HepG2 (cell line): Measurements from ENCODE around the gene SLX9. TPM values are rescaled to one million over a fixed set of nuclear protein-coding genes. Genes with fewer than 3 reads are reported as not detected.

Experiments used
- ISL2 ChIP-seq: sonication (generic); formaldehyde crosslinking; IDR thresholded peaks from 2 replicates; pipeline ENCODE4 v1.5.0; 2020; ENCODE audit warnings: missing genetic modification reagents
- NR2F6 ChIP-seq, 2 experiments: IDR thresholded peaks; 2 replicates each; pipeline ENCODE4 v1.6.1; 2016; ENCODE audit warnings: antibody characterized with exemption in 1 of 2, mild to moderate bottlenecking in 1 of 2
- PATZ1 ChIP-seq: sonication (generic); formaldehyde crosslinking; IDR thresholded peaks from 2 replicates; pipeline ENCODE4 v1.4.0; 2020; ENCODE audit warnings: missing genetic modification reagents
- PPARG ChIP-seq: conservative IDR thresholded peaks from 2 replicates; pipeline ENCODE4 v1.6.1; 2016; ENCODE audit warnings: missing biosample characterization, missing genetic modification reagents
- RARA ChIP-seq: IDR thresholded peaks from 2 replicates; pipeline ENCODE4 v1.6.1; 2016; ENCODE audit warnings: missing genetic modification reagents, missing compliant biosample characterization
- RCOR2 ChIP-seq: IDR thresholded peaks from 2 replicates; pipeline ENCODE4 v1.6.1; 2016; ENCODE audit warnings: missing biosample characterization, missing genetic modification reagents
- RNF219 ChIP-seq: sonication (generic); formaldehyde crosslinking; IDR thresholded peaks from 2 replicates; pipeline ENCODE4 v1.5.0; 2020; ENCODE audit warnings: mild to moderate bottlenecking, missing genetic modification reagents
- RXRA ChIP-seq: sonication (generic); formaldehyde crosslinking; IDR thresholded peaks from 2 replicates; pipeline ENCODE4 v1.5.1; 2020; ENCODE audit warnings: missing genetic modification reagents
- RXRB ChIP-seq: IDR thresholded peaks from 2 replicates; pipeline ENCODE4 v1.6.1; 2016; ENCODE audit warnings: borderline replicate concordance, missing genetic modification reagents, missing compliant biosample characterization
- ZBTB4 ChIP-seq: sonication (generic); formaldehyde crosslinking; IDR thresholded peaks from 2 replicates; pipeline ENCODE4 v1.4.0; 2020; ENCODE audit warnings: missing genetic modification reagents, mild to moderate bottlenecking, borderline replicate concordance
- ZNF18 ChIP-seq: sonication (generic); formaldehyde crosslinking; IDR thresholded peaks from 2 replicates; pipeline ENCODE4 v1.8.0; 2022; ENCODE audit warnings: mild to moderate bottlenecking, missing genetic modification reagents; ENCODE audit not compliant: insufficient replicate concordance
- ZNF296 ChIP-seq: sonication (generic); formaldehyde crosslinking; conservative IDR thresholded peaks from 2 replicates; pipeline ENCODE4 v1.5.0; 2020; ENCODE audit warnings: mild to moderate bottlenecking, missing genetic modification reagents
- ZNF687 ChIP-seq: sonication (generic); formaldehyde crosslinking; IDR thresholded peaks from 2 replicates; pipeline ENCODE4 v1.5.1; 2020; ENCODE audit warnings: mild to moderate bottlenecking, missing genetic modification reagents, moderate library complexity
- polyA plus RNA-seq, 8 experiments: library from polyadenylated mRNA; depleted of rRNA in 3 of 8; stranded (reverse) in 7 of 8; unstranded in 1 of 8; fragments of >200 nt; fragmentation: Illumina TruSeq in 4 of 8; extraction: Trizol in 4 of 8; gene quantifications; 2 replicates each; pipeline versions ENCODE4 v1.2.1 to v1.2.3, GENCODE V29; 2011 to 2016; ENCODE audit warnings: low read depth in 4 of 8, missing spikeins in 1 of 8, mixed read lengths in 1 of 8; ENCODE audit not compliant: insufficient read depth in 1 of 8
- total RNA-seq, 5 experiments: library from RNA; depleted of rRNA; stranded (reverse); fragments of >200 nt; fragmentation: Illumina TruSeq; extraction: Trizol; gene quantifications; 2 replicates each; pipeline ENCODE4 v1.2.3, GENCODE V29; 2016; ENCODE audit warnings: low read depth in 1 of 5

The SLX9 gene
- total and polyA plus RNA-seq, 2 of the 13 experiments (the other 11 are each of a cell fraction or from before 2014, with no cell fraction given): 21.0 to 47.1 TPM

GRCh38 chr21:45002381-45003204 lies 62.8 kb downstream of the SLX9 start (continued):
- TF ChIP-seq NR2F6 (IDR thresholded peaks at IDR 0.05) (no peak), NR2F6 (CRISPR knock-in tag; IDR thresholded peaks at IDR 0.05) (peak; percentile 47), ISL2 (no peak), ZNF687 (CRISPR knock-in tag) (peak; percentile 35), ZNF18 (CRISPR knock-in tag) (peak; percentile 50), RCOR2 (no peak), ZBTB4 (CRISPR knock-in tag) (0 out of 2 replicates have a peak, but pooled peaks have one; percentile 35), PATZ1 (CRISPR knock-in tag) (no peak), RXRA (CRISPR knock-in tag) (0 out of 2 replicates have a peak, but pooled peaks have one; percentile 7), ZNF296 (CRISPR knock-in tag) (peak; percentile 86; the same call in 1 of the 2 replicates), RXRB (CRISPR knock-in tag) (0 out of 2 replicates have a peak, but pooled peaks have one; percentile 12), RNF219 (CRISPR knock-in tag) (no peak), PPARG (no peak), RARA (peak; percentile 28; the same call in 1 of the 2 replicates)
